Ishikawa (cell line): Measurements from ENCODE around the gene NEK10.

ENCODE experiments used
- EGR1 ChIP-seq: IDR thresholded peaks from 2 replicates; pipeline ENCODE4 v1.6.1; 2012
- EP300 ChIP-seq: IDR thresholded peaks from 2 replicates; pipeline ENCODE4 v1.6.1; 2012; ENCODE audit warnings: borderline replicate concordance
- NFIC ChIP-seq: IDR thresholded peaks from 2 replicates; pipeline ENCODE4 v1.6.1; 2012
- TAF1 ChIP-seq: IDR thresholded peaks from 2 replicates; pipeline ENCODE4 v1.6.1; 2012; ENCODE audit warnings: low read depth, mild to moderate bottlenecking
- ZBTB7A ChIP-seq: IDR thresholded peaks from 2 replicates; pipeline ENCODE4 v1.6.1; 2012; ENCODE audit warnings: low read depth
- TF ChIP-seq, protein P1 (sequence below): IDR thresholded peaks from 2 replicates; pipeline ENCODE4 v1.6.1; 2012

DNA sequence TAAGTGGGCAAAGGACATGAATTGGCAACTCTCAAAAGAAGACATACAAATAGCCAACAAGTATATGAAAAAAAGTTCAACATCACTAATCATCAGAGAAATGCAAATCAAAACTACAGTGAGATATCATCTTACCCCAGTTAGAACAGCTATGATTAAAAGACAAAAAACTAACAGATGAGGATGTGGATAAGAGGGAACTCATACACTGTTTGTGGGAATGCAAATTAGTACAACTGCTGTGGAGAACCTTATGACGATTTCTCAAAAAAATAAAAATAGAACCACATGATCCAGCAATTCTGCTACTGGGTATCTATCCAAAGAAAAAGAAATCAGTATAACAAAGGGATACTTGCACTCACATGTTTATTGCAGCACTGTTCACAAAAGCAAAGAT is 28.6 kb downstream of the NEK10 start:
- no peak for TF ChIP-seq TAF1
- no peak for TF ChIP-seq ZBTB7A
- no peak for TF ChIP-seq EP300
- TF ChIP-seq, protein P1, sequence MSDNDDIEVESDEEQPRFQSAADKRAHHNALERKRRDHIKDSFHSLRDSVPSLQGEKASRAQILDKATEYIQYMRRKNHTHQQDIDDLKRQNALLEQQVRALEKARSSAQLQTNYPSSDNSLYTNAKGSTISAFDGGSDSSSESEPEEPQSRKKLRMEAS, result no peak
- no peak for TF ChIP-seq NFIC
- no peak for TF ChIP-seq EGR1
